ENCODE results near the gene SF3A2.

SF3A2 gene

GRCh38 chr19:2294687-2295335 lies 58.2 kb downstream of the SF3A2 start (continued):
- TF ChIP-seq, protein P1, sequence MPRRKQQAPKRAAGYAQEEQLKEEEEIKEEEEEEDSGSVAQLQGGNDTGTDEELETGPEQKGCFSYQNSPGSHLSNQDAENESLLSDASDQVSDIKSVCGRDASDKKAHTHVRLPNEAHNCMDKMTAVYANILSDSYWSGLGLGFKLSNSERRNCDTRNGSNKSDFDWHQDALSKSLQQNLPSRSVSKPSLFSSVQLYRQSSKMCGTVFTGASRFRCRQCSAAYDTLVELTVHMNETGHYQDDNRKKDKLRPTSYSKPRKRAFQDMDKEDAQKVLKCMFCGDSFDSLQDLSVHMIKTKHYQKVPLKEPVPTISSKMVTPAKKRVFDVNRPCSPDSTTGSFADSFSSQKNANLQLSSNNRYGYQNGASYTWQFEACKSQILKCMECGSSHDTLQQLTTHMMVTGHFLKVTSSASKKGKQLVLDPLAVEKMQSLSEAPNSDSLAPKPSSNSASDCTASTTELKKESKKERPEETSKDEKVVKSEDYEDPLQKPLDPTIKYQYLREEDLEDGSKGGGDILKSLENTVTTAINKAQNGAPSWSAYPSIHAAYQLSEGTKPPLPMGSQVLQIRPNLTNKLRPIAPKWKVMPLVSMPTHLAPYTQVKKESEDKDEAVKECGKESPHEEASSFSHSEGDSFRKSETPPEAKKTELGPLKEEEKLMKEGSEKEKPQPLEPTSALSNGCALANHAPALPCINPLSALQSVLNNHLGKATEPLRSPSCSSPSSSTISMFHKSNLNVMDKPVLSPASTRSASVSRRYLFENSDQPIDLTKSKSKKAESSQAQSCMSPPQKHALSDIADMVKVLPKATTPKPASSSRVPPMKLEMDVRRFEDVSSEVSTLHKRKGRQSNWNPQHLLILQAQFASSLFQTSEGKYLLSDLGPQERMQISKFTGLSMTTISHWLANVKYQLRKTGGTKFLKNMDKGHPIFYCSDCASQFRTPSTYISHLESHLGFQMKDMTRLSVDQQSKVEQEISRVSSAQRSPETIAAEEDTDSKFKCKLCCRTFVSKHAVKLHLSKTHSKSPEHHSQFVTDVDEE (CRISPR knock-in tag; IDR thresholded peaks at IDR 0.05): peak; percentile 80; the same call in 1 of the 2 replicates
- TF ChIP-seq ARNTL (CRISPR knock-in tag; IDR thresholded peaks at IDR 0.05; ENCODE audit: borderline replicate concordance, low read depth) (no peak), GLIS3 (CRISPR knock-in tag; IDR thresholded peaks at IDR 0.05) (no peak), CSRNP3 (CRISPR knock-in tag; IDR thresholded peaks at IDR 0.05) (no peak), TCF4 (CRISPR knock-in tag; IDR thresholded peaks at IDR 0.05; ENCODE audit: borderline replicate concordance) (peak; percentile 93), CSDC2 (CRISPR knock-in tag; IDR thresholded peaks at IDR 0.05) (no peak)

DNA sequence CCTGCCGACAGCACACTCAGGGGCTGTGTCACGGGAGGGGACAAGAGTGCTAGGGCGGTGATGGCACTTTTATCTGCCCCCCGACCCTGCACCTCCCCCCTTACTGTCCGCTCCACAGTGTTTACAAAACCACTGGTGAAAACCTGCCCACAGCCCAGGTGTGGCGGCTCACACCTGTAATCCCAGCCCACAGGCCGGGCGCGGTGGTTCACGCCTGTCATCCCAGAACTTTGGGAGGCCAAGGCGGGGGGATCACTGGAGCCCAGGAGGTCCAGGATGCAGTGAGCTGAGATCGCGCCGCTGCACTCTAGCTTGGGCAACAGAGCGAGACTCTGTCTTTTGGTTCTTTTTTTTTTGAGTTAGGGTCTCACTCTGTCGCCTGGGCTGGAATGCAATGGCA lies 59.5 kb downstream of the SF3A2 start:
- ATAC-seq: no peak
- no peak for TF ChIP-seq ZC3H10 (CRISPR knock-in tag; IDR thresholded peaks at IDR 0.05)
- TF ChIP-seq ESRRG (CRISPR knock-in tag; IDR thresholded peaks at IDR 0.05): no peak
- TF ChIP-seq ISL1 (CRISPR knock-in tag; IDR thresholded peaks at IDR 0.05): no peak
- TF ChIP-seq ARNTL (CRISPR knock-in tag; IDR thresholded peaks at IDR 0.05; ENCODE audit: borderline replicate concordance, low read depth): no peak
- no peak for TF ChIP-seq GLIS3 (CRISPR knock-in tag; IDR thresholded peaks at IDR 0.05)
- no peak for TF ChIP-seq PATZ1 (CRISPR knock-in tag; IDR thresholded peaks at IDR 0.05; ENCODE audit: borderline replicate concordance)
